OCI-LY1 (cell line): ENCODE measurements around the gene TSHZ3.

Experiments
- H2AFZ ChIP-seq: fragments of 200-600 bp; sonication (generic), shearing (Covaris generic); 2 replicates; pipeline ENCODE4 v1.6.0; 2014; ENCODE audit warnings: antibody characterized with exemption, mild to moderate bottlenecking, low read length
- H3F3A ChIP-seq: fragments of 200-600 bp; sonication (generic), shearing (Covaris generic); 2 replicates; pipeline ENCODE4 v1.6.0; 2014; ENCODE audit warnings: mild to moderate bottlenecking, antibody characterized with exemption, low read length, moderate library complexity; ENCODE audit not compliant: insufficient read depth
- H3K27ac ChIP-seq: fragments of 200-600 bp; sonication (generic); 2 replicates; pipeline ENCODE4 v1.5.1; 2014; ENCODE audit warnings: low read length, mixed run types, mild to moderate bottlenecking, low read depth; ENCODE audit not compliant: poor library complexity, severe bottlenecking
- H3K27me3 ChIP-seq: fragments of 200-600 bp; sonication (generic); 2 replicates; pipeline ENCODE4 v1.6.0; 2014; ENCODE audit warnings: antibody characterized with exemption, mild to moderate bottlenecking, low read length, moderate library complexity; ENCODE audit not compliant: insufficient read depth
- H3K36me3 ChIP-seq: fragments of 200-600 bp; sonication (generic); 2 replicates; pipeline ENCODE4 v1.6.1; 2014; ENCODE audit warnings: mild to moderate bottlenecking, antibody characterized with exemption, low read length, moderate library complexity, mixed read lengths; ENCODE audit not compliant: insufficient read depth
- H3K4me1 ChIP-seq: fragments of 200-600 bp; sonication (generic); 2 replicates; pipeline ENCODE4 v1.5.1; 2014; ENCODE audit warnings: mild to moderate bottlenecking, low read length, moderate library complexity; ENCODE audit not compliant: insufficient read depth, severe bottlenecking
- H3K4me2 ChIP-seq: fragments of 200-600 bp; sonication (generic), shearing (Covaris generic); 2 replicates; pipeline ENCODE4 v1.6.1; 2014; ENCODE audit warnings: low read length
- H3K4me3 ChIP-seq: fragments of 200-600 bp; sonication (generic); 2 replicates; pipeline ENCODE4 v1.5.1; 2014; ENCODE audit warnings: low read length, low read depth, mild to moderate bottlenecking, mixed read lengths; ENCODE audit not compliant: poor library complexity, severe bottlenecking
- H3K79me2 ChIP-seq: fragments of 200-600 bp; shearing (Covaris generic); 2 replicates; pipeline ENCODE4 v1.6.1; 2016; ENCODE audit warnings: mixed run types, low read length, mixed read lengths; ENCODE audit not compliant: insufficient read depth
- H3K9ac ChIP-seq: fragments of 200-600 bp; sonication (generic), shearing (Covaris generic); 2 replicates; pipeline ENCODE4 v1.6.1; 2014; ENCODE audit warnings: mild to moderate bottlenecking, low read length, mixed read lengths
- H3K9me2 ChIP-seq: fragments of 200-600 bp; sonication (generic), shearing (Covaris generic); 2 replicates; pipeline ENCODE4 v1.6.1; 2014; ENCODE audit warnings: low read depth, mild to moderate bottlenecking, low read length, mixed read lengths
- H3K9me3 ChIP-seq: fragments of 200-600 bp; shearing (Covaris generic); 2 replicates; pipeline ENCODE4 v1.6.1; 2014; ENCODE audit warnings: low read length, mixed read lengths
- H4K20me1 ChIP-seq: fragments of 200-600 bp; sonication (generic), shearing (Covaris generic); 2 replicates; pipeline ENCODE4 v1.6.0; 2016; ENCODE audit warnings: mild to moderate bottlenecking, low read length; ENCODE audit not compliant: insufficient read depth
- CTCF ChIP-seq: fragments of 200-600 bp; sonication (generic), shearing (Covaris generic); IDR thresholded peaks from 2 replicates; pipeline ENCODE4 v1.5.1; 2017; ENCODE audit warnings: mild to moderate bottlenecking, antibody characterized with exemption, low read length, moderate library complexity, mixed read lengths
- EZH2 ChIP-seq: fragments of 200-600 bp; sonication (generic), shearing (Covaris generic); IDR thresholded peaks from 2 replicates; pipeline ENCODE4 v1.8.0; 2017; ENCODE audit warnings: borderline replicate concordance, mixed run types, mild to moderate bottlenecking, antibody characterized with exemption, low read length, moderate library complexity, mixed read lengths

TSHZ3 gene

GRCh38 chr19:31270897-31271296, 78.3 kb downstream of the TSHZ3 start:
- TF ChIP-seq CTCF = no peak
- TF ChIP-seq EZH2 = no peak
- Histone ChIP-seq H3K4me3 (no peak overlapping the region), H4K20me1 (no peaks in the 10 kb centered on the region), H3K4me1 (no peaks in the 10 kb centered on the region), H3K36me3 (no peaks in the 10 kb centered on the region), H3K9ac (no peak overlapping the region), H3K9me3 (no peaks in the 10 kb centered on the region), H3K27ac (no peak overlapping the region), H3K9me2 (no peaks in the 10 kb centered on the region), H3F3A (no peaks in the 10 kb centered on the region), H2AFZ (no peak overlapping the region), H3K27me3 (no peaks in the 10 kb centered on the region), H3K79me2 (no peaks in the 10 kb centered on the region), H3K4me2 (no peak overlapping the region)

GRCh38 chr19:31269425-31270127, 79.7 kb downstream of the TSHZ3 start:
- Histone ChIP-seq H2AFZ (no peak overlapping the region), H3K27ac (no peak overlapping the region), H3K9me3 (no peaks in the 10 kb centered on the region), H3K79me2 (no peaks in the 10 kb centered on the region), H3K4me2 (no peak overlapping the region), H3F3A (no peaks in the 10 kb centered on the region), H3K9ac (no peak overlapping the region), H3K36me3 (no peaks in the 10 kb centered on the region), H3K27me3 (no peaks in the 10 kb centered on the region), H3K4me3 (no peak overlapping the region), H4K20me1 (no peaks in the 10 kb centered on the region), H3K4me1 (no peaks in the 10 kb centered on the region), H3K9me2 (no peaks in the 10 kb centered on the region)
- TF ChIP-seq CTCF = no peak
- no peak for TF ChIP-seq EZH2

- Histone ChIP-seq H3K27me3 (no peaks in the 10 kb centered on the region), H3K4me2 (no peak overlapping the region), H3F3A (no peaks in the 10 kb centered on the region), H3K4me3 (no peak overlapping the region), H2AFZ (no peak overlapping the region), H4K20me1 (no peaks in the 10 kb centered on the region), H3K79me2 (no peaks in the 10 kb centered on the region), H3K4me1 (no peaks in the 10 kb centered on the region), H3K27ac (no peak overlapping the region), H3K9ac (no peak overlapping the region), H3K36me3 (no peaks in the 10 kb centered on the region), H3K9me3 (no peaks in the 10 kb centered on the region), H3K9me2 (no peaks in the 10 kb centered on the region)
- no peak for TF ChIP-seq EZH2
- TF ChIP-seq CTCF = no peak
Observed at GRCh38 chr19:31268751-31269383, 80.4 kb downstream of the TSHZ3 start.
